GM12874 (cell line): ENCODE data around the gene SETD2.

Experiments
- TF ChIP-seq, protein P1 (sequence below): IDR thresholded peaks from 2 replicates; pipeline ENCODE4 v1.5.1; 2011; ENCODE audit warnings: low read depth, mild to moderate bottlenecking, control low read depth, low read length, moderate library complexity; ENCODE audit not compliant: insufficient read depth

Gene SETD2

DNA sequence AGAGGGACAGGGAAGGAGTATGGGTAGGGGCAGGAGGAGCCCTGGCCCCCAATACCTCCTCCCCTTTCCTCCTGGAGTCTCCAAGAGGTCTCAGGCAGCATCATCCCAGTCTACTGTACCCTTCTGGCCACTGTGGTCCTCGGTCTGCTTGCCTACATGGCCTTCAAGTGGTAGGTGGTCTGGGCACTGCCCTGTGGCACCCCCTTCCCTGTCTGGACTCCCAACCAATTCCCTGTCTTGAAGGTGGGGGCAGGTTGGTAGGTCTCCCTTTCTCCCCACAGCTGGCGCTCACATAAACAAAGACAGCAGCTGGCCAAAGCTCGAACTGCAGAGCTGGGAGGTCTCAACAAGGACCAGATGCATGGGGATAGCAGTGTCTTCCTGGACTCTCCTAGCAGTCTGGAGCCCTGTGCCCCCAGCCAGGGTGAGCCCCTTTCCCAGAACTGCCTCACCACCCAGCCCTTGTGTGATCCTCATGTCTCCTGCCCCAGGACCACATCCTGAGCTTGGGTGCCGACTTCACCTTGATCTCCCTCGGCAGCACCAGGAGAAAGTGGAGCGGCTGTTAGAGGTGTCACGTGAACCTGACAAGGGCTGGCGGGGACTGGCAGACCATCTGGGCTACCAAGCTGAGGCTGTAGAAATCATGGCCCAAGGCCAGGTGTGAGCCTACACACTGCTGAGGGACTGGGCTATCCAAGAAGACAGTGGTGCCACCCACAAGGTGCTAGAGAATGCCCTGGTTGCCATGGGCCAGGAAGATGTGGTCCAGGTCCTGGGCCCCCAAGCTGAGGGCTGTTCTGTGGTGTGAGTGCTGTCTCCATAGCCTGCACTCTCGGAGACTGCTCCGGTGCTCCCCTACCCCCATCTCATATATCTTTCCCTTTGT lies 151.3 kb downstream of the SETD2 start:
- TF ChIP-seq, protein P1, sequence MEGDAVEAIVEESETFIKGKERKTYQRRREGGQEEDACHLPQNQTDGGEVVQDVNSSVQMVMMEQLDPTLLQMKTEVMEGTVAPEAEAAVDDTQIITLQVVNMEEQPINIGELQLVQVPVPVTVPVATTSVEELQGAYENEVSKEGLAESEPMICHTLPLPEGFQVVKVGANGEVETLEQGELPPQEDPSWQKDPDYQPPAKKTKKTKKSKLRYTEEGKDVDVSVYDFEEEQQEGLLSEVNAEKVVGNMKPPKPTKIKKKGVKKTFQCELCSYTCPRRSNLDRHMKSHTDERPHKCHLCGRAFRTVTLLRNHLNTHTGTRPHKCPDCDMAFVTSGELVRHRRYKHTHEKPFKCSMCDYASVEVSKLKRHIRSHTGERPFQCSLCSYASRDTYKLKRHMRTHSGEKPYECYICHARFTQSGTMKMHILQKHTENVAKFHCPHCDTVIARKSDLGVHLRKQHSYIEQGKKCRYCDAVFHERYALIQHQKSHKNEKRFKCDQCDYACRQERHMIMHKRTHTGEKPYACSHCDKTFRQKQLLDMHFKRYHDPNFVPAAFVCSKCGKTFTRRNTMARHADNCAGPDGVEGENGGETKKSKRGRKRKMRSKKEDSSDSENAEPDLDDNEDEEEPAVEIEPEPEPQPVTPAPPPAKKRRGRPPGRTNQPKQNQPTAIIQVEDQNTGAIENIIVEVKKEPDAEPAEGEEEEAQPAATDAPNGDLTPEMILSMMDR = no peak

DNA sequence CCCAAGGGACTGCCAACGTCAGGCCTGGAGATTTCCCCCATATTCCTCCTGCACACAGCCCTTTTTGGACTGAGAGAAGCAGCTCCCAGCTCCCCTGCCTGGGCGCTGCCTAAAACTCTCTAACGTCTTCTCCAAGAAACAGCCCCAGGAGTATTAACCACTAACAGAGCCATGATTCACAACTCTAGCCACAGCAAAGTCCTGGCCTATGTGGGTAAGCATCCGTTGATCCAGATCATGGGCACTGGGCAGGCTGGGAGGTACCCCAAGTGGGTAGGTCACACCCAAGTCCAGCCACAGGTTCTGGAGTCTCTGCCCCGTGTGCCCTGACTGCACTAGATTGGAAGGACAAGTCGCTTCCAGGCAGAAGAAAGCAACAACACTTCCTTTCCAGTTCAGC lies 152.5 kb downstream of the SETD2 start:
- TF ChIP-seq, protein P1 = no peak

DNA sequence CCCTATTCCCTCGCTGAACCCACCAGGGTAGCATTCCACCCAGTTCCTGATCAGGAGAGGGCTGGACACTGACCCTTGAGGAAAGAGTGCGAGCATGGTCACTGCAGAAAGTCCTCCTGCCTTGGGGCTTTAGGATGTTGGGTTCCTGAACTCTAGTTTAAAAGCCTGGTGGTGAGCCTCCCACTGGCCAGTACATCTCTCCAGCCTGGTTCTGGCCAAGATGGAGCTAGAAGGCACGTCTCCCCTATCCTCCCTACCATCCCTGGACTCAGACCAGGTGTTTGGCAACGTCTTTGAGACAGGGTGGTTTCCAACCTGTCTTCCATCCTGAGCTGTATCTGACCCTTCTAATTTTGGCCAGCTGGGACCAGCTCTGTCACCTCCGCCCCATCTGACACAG lies 153.0 kb downstream of the SETD2 start:
- TF ChIP-seq, protein P1 = no peak

DNA sequence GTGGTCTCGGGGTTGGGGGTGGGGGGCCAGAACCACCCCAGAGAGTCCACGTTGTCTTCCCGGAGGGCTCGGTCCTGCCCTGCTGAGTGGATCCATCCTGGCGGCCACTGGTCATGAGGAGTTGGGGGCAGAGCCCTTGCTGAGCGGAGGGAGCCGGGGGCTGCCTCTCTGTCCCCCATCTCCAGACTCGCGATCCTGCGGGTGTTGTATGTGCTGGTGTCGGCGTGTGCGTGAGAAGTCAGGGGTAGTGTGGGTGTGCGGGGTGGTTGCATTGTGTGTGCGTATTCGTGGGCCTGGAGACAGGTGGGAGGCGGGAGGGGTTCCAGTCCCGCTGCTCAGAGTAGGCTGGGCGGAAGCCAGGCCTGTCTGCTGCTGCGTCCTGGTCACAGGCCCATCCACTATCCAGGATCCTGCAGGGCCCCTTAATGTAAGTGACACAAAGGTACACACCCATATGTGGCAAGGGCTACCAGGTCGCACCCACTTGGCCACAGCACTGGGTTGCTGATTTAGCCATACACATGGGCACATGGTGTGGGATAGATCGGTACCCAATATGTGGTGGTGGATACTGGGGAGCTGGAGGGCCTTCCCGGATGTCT lies 153.7 kb downstream of the SETD2 start:
- TF ChIP-seq, protein P1 = no peak

DNA sequence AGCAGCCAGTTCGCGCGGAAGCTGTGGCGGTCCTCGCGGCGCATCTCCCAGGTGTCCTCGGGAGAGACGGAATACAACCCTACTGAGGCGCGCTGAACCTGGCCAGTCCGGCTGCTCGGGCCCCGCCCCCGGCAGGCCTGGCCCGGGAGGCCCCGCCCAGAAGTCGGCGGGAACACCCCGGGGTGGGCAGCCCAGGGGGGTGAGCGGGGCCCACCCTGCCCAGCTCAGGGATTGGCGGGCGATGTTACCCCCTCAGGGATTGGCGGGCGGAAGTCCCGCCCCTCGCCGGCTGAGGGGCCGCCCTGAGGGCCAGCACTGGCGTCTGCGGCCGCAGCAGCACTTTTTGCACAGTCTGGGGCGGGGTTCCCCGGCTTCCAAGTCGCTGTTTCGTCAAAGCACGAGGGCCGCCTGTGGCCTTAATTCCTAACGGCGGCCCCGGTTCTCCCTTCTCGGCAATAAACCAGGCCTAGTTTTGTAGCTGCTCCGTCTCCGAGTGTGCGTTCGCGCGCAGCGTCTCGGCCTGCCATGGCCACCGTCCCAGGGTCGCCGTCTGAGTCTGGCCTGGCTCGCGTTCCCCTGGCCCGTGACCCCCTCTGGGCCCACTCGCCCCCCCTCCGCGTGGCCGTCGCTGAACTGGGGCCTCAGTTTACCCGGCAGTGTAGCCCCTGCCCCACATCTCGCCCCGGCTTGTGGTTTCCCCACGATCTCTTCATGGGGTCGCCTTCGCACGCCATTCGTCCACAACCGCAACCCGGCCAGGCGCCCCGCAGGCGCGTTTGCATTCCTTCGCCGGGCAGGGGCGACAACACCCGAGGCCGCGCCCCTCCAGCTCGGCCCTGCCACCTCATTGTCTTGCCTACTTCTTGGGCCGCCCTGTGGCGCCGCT lies 154.4 kb downstream of the SETD2 start:
- TF ChIP-seq, protein P1 = no peak

DNA sequence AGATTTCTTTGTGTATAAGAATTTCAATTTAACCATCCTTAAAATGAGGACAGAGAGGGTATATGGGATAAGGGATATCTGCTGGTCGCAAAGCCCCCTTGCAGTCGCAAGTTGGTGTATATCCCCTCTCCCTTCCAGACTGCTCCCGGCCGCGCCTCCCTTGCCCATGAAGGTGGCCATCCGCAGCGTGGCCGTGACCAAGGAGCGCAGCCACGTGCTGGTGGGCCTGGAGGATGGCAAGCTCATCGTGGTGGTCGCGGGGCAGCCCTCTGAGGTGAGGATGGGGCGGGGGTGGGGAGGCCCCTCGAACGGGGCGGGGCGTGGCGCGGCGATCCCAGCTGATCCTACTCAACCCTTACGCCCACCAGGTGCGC lies 155.1 kb downstream of the SETD2 start:
- TF ChIP-seq, protein P1 = no peak

DNA sequence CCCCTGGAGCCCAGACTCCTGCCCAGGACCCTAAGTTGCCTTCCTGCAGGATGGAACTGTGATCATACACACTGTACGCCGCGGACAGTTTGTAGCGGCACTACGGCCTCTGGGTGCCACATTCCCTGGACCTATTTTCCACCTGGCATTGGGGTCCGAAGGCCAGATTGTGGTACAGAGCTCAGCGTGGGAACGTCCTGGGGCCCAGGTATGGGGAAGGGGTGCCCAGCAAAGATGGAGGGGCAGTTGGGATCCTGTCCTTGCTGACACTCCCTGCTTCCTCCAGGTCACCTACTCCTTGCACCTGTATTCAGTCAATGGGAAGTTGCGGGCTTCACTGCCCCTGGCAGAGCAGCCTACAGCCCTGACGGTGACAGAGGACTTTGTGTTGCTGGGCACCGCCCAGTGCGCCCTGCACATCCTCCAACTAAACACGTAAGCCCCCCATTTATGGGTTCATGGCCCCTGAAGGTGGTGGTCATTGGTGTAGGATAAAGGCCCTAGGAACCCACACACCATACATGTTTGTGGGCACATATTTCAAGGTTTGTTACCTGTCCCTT lies 155.6 kb downstream of the SETD2 start:
- TF ChIP-seq, protein P1 = no peak
